GM23338 (cell line): ENCODE results near the gene SMG6.

ENCODE experiments used
- CREB1 ChIP-seq: fragments of 250-450 bp; sonication (Bioruptor Pico); IDR thresholded peaks from 2 replicates; pipeline ENCODE4 v1.5.0; 2020; ENCODE audit warnings: low read depth, mild to moderate bottlenecking, moderate library complexity
- CTCF ChIP-seq, 2 experiments: fragments of 200-600 bp in 1 of 2; sonication (generic) in 1 of 2; conservative IDR thresholded peaks; 2 replicates each; pipeline versions ENCODE4 v1.5.1 to v1.6.1; 2016 to 2017; ENCODE audit warnings: antibody characterized with exemption in 2 of 2, low read depth in 2 of 2, mild to moderate bottlenecking in 2 of 2, moderate library complexity in 1 of 2
- ETS1 ChIP-seq: IDR thresholded peaks from 2 replicates; pipeline ENCODE4 v1.6.1; 2016; ENCODE audit warnings: antibody characterized with exemption
- EZH2 ChIP-seq: fragments of 200-600 bp; sonication (generic); IDR thresholded peaks from one replicate; pipeline ENCODE4 v1.8.0; 2017; ENCODE audit warnings: antibody characterized with exemption, mild to moderate bottlenecking, low read depth; ENCODE audit not compliant: unreplicated experiment
- EZH2phosphoT487 ChIP-seq: fragments of 200-600 bp; sonication (generic); IDR thresholded peaks from one replicate; pipeline ENCODE4 v1.8.1; 2018; ENCODE audit warnings: antibody characterized with exemption; ENCODE audit not compliant: unreplicated experiment
- JUNB ChIP-seq: IDR thresholded peaks from one replicate; pipeline ENCODE4 v1.6.1; 2016; ENCODE audit warnings: antibody characterized with exemption; ENCODE audit not compliant: unreplicated experiment
- NANOG ChIP-seq: IDR thresholded peaks from 2 replicates; pipeline ENCODE4 v1.6.1; 2016; ENCODE audit warnings: antibody characterized with exemption, borderline replicate concordance
- POLR2AphosphoS5 ChIP-seq: IDR thresholded peaks from 2 replicates; pipeline ENCODE4 v1.6.1; 2016; ENCODE audit warnings: antibody characterized with exemption, low read depth
- REST ChIP-seq: IDR thresholded peaks from one replicate; pipeline ENCODE4 v1.6.1; 2018; ENCODE audit warnings: antibody characterized with exemption; ENCODE audit not compliant: unreplicated experiment
- STAT1 ChIP-seq: IDR thresholded peaks from one replicate; pipeline ENCODE4 v1.6.1; 2016; ENCODE audit warnings: antibody characterized with exemption; ENCODE audit not compliant: unreplicated experiment
- ZNF331 ChIP-seq: fragments of 250-450 bp; sonication (Bioruptor Pico); IDR thresholded peaks from 2 replicates; pipeline ENCODE4 v1.5.0; 2020; ENCODE audit warnings: low read depth, mild to moderate bottlenecking, moderate library complexity

GRCh38 chr17:2013994-2014317 is 289.6 kb downstream of the SMG6 start:
- TF ChIP-seq CTCF (conservative IDR thresholded peaks at IDR 0.05; ENCODE audit: low read depth in 2 of 2) (no peak), POLR2AphosphoS5 (no peak), EZH2 (no peak), EZH2phosphoT487 (no peak), ETS1 (no peak), ZNF331 (CRISPR knock-in tag) (no peak), REST (no peak), JUNB (no peak), NANOG (no peak), CREB1 (no peak), STAT1 (no peak)
